Measurements from ENCODE around the gene SP5. TPM values are rescaled to one million over a fixed set of nuclear protein-coding genes. Genes with fewer than 3 reads are reported as not detected.

SP5 gene
- total and polyA plus RNA-seq, 9 of the 15 experiments (the other 6 are each of a cell fraction or from before 2014, with no cell fraction given) = 0.03 to 1.7 (median 0.16) TPM; not detected in 1

DNA sequence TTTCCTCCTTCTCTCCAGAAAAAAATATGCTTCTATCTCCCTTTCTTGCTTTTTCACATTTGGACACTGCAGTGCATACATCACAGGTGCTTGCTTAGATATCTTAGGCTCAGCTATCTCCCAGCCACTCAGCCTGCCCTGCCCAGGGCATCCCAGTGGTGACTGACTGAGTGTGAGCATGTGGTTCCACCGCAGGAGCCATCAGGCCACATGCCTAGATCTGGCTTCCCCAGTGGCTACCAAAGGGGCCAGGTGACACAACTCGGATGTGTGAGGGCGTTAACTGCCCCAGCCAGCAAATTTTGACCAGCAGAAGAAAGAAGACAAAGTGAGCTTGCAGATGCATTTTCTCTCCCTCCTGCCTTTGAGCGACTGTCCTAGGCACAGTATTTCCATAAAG, 25.5 kb downstream of the SP5 start (continued):
- TF ChIP-seq HDAC1 (IDR thresholded peaks at IDR 0.05) = no peak
- TF ChIP-seq, protein P1, sequence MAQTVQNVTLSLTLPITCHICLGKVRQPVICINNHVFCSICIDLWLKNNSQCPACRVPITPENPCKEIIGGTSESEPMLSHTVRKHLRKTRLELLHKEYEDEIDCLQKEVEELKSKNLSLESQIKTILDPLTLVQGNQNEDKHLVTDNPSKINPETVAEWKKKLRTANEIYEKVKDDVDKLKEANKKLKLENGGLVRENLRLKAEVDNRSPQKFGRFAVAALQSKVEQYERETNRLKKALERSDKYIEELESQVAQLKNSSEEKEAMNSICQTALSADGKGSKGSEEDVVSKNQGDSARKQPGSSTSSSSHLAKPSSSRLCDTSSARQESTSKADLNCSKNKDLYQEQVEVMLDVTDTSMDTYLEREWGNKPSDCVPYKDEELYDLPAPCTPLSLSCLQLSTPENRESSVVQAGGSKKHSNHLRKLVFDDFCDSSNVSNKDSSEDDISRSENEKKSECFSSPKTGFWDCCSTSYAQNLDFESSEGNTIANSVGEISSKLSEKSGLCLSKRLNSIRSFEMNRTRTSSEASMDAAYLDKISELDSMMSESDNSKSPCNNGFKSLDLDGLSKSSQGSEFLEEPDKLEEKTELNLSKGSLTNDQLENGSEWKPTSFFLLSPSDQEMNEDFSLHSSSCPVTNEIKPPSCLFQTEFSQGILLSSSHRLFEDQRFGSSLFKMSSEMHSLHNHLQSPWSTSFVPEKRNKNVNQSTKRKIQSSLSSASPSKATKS (CRISPR knock-in tag; IDR thresholded peaks at IDR 0.05) = no peak
- no peak for TF ChIP-seq EZH2 (IDR thresholded peaks at IDR 0.05; ENCODE audit: borderline replicate concordance, low read depth, low read length)

DNA sequence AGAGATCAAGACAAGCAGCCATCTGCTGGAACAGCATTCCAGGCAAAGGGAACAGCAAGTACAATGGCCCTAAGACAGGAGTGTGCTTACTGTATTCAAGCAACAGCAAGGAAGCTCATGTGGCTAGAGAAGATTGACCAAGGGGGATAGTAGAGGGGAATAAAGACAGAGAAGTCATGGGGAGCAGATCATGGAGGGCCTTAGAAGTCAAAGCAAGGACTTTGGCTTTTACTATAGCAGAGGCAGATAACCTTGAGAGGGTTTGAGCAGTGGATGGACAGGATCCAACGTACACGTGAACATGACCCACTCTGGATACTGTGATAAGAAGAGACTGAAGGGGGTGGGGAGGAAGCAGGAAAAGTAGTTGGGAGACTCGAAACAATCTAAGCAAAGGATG, 26.9 kb downstream of the SP5 start:
- DNase-seq (ENCODE audit: extremely low read depth in 1 of 4, low spot score in 3 of 4) (peak; percentile 37 to 76 (median 47)), ATAC-seq (peak; percentile 19), FAIRE-seq (peak; percentile 6)
- 0 out of 2 replicates have a peak, but pooled peaks cover 4% of the 10 kb centered on the region for H3K9me3 ChIP-seq (replicated peaks; ENCODE audit: control insufficient read depth, insufficient read depth, low read depth, low read length)
- BruUV-seq (replicated peaks) = no TSS peak
- CTCF ChIA-PET (ENCODE audit: low intra/inter-chr PET ratio) = no interaction called here
- no peak overlapping the region for H3K4me3 ChIP-seq
- intact Hi-C loops (cut with micrococcal nuclease) (no loop called here), in situ Hi-C loops (cut with MboI) (no loop called here)
- peak overlapping the region; percentile 37 for H2AFZ ChIP-seq (ENCODE audit: low read depth, low read length)
- H3K4me2 ChIP-seq (ENCODE audit: insufficient read depth, low read length) = peak overlapping the region; percentile 41; the same call in 1 of the 2 replicates
- POLR2A ChIA-PET = interaction anchor here (0.7 to 0.8 kb wide), 2 partner anchors 9 to 261 kb away, joined by 3 to 4 read pairs; no protein-coding TSS in a partner anchor
- H3K36me3 ChIP-seq (ENCODE audit: control insufficient read depth, insufficient read depth, low read length) = no peaks in the 10 kb centered on the region
- H3K9me1 ChIP-seq (ENCODE audit: control insufficient read depth, insufficient read depth, low read length) = no peaks in the 10 kb centered on the region
- 0 out of 3 replicates have a peak, but pooled peaks cover 2% of the 10 kb centered on the region for H3K79me2 ChIP-seq (ENCODE audit: control insufficient read depth, insufficient read depth, low read length)
- H3K27me3 ChIP-seq (ENCODE audit: control insufficient read depth in 2 of 2, insufficient read depth in 2 of 2, low read length in 2 of 2) = no peaks in the 10 kb centered on the region
- 0 out of 4 replicates have a peak overlapping the region, but pooled peaks of 1 of the 2 experiments have one; percentile 11 for H3K9ac ChIP-seq (ENCODE audit: insufficient read depth in 1 of 2, low read depth in 2 of 2, low read length in 2 of 2)
- no peak overlapping the region; the same call in 2 of the 3 replicates for H3K27ac ChIP-seq (ENCODE audit: extremely low read depth, low read depth, low read length)
- H4K20me1 ChIP-seq (replicated peaks; ENCODE audit: control insufficient read depth, insufficient read depth, low read length) = no peaks in the 10 kb centered on the region
- WGBS (ENCODE audit: insufficient coverage, low coverage, missing lambda C conversion rate) = 6% methylated on average over 3 of the region's 3 CpGs
- H3K4me1 ChIP-seq (replicated peaks in 1 of 2; ENCODE audit: control insufficient read depth in 2 of 2, insufficient read depth in 2 of 2, low read length in 2 of 2) = peaks cover 33 to 49% of the 10 kb centered on the region in 2 experiments; a peak in 4 of 5 replicates
- no peak for TF ChIP-seq CEBPG (CRISPR knock-in tag; IDR thresholded peaks at IDR 0.05)
- no peak for TF ChIP-seq CEBPG (tag; conservative IDR thresholded peaks at IDR 0.05 in 1 of 2, IDR thresholded peaks at IDR 0.05 in 1 of 2)
- no peak for TF ChIP-seq ZFP1 (CRISPR knock-in tag; IDR thresholded peaks at IDR 0.05)
- TF ChIP-seq RAD51 (IDR thresholded peaks at IDR 0.05; ENCODE audit: borderline replicate concordance, low read depth) = no peak
- TF ChIP-seq, protein P2, sequence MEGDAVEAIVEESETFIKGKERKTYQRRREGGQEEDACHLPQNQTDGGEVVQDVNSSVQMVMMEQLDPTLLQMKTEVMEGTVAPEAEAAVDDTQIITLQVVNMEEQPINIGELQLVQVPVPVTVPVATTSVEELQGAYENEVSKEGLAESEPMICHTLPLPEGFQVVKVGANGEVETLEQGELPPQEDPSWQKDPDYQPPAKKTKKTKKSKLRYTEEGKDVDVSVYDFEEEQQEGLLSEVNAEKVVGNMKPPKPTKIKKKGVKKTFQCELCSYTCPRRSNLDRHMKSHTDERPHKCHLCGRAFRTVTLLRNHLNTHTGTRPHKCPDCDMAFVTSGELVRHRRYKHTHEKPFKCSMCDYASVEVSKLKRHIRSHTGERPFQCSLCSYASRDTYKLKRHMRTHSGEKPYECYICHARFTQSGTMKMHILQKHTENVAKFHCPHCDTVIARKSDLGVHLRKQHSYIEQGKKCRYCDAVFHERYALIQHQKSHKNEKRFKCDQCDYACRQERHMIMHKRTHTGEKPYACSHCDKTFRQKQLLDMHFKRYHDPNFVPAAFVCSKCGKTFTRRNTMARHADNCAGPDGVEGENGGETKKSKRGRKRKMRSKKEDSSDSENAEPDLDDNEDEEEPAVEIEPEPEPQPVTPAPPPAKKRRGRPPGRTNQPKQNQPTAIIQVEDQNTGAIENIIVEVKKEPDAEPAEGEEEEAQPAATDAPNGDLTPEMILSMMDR (IDR thresholded peaks at IDR 0.05 in 2 of 3, conservative IDR thresholded peaks at IDR 0.05 in 1 of 3; ENCODE audit: insufficient read depth in 2 of 3, low read depth in 1 of 3, low read length in 3 of 3) = no peak
- TF ChIP-seq RBM15 (IDR thresholded peaks at IDR 0.05; ENCODE audit: insufficient read depth, low read length) = no peak
- TF ChIP-seq, protein P3, sequence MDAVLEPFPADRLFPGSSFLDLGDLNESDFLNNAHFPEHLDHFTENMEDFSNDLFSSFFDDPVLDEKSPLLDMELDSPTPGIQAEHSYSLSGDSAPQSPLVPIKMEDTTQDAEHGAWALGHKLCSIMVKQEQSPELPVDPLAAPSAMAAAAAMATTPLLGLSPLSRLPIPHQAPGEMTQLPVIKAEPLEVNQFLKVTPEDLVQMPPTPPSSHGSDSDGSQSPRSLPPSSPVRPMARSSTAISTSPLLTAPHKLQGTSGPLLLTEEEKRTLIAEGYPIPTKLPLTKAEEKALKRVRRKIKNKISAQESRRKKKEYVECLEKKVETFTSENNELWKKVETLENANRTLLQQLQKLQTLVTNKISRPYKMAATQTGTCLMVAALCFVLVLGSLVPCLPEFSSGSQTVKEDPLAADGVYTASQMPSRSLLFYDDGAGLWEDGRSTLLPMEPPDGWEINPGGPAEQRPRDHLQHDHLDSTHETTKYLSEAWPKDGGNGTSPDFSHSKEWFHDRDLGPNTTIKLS (IDR thresholded peaks at IDR 0.05; ENCODE audit: borderline replicate concordance, low read depth) = no peak
- TF ChIP-seq ZNF324 (CRISPR knock-in tag; IDR thresholded peaks at IDR 0.05) = no peak
- TF ChIP-seq ETS2 (tag; IDR thresholded peaks at IDR 0.05; ENCODE audit: borderline replicate concordance, poor library complexity, severe bottlenecking) = no peak
